LoVo (cell line): ENCODE measurements around the gene CDH13.

Experiments used
- DNase-seq: peaks from one replicate; pipeline ENCODE4 v3.0.0-alpha.2; 2016; ENCODE audit warnings: low spot score

Gene CDH13

GRCh38 chr16:83356266-83356665 is 729.5 kb downstream of the CDH13 start:
- DNase-seq, result peak; percentile 61

- DNase-seq, result no peak
Measured at GRCh38 chr16:83356986-83357385, 730.2 kb downstream of the CDH13 start.

- no peak for DNase-seq
Measured at GRCh38 chr16:83363521-83363920, 736.8 kb downstream of the CDH13 start.

- DNase-seq, result no peak
Measured at GRCh38 chr16:83365166-83365565, 738.4 kb downstream of the CDH13 start.

- DNase-seq, result no peak
Measured at GRCh38 chr16:83366228-83366627, 739.5 kb downstream of the CDH13 start.

DNA sequence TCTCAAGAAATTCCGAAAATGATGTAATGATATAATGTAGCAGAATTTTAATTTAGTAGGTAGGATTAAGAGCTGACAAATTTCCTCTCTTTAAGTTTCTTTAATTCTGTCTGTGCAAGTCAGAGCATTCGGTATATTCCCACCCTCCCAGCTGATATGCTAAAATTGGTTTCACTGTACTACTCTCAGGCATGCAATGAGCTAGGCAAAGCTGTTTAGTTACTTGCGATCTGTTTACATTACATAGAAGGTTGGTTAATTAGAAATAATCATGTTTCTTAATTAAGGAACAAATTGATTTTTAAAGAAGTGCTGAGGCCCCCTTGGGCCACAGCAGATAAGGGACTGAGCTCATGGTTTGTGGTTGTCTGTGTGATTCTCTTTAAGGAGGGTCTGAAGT is 748.2 kb downstream of the CDH13 start:
- DNase-seq, result no peak

- DNase-seq, result no peak
Measured at GRCh38 chr16:83389751-83390150, 763.0 kb downstream of the CDH13 start.

GRCh38 chr16:83390759-83391158 is 764.0 kb downstream of the CDH13 start:
- no peak for DNase-seq

GRCh38 chr16:83392743-83393142 is 766.0 kb downstream of the CDH13 start:
- no peak for DNase-seq

DNA sequence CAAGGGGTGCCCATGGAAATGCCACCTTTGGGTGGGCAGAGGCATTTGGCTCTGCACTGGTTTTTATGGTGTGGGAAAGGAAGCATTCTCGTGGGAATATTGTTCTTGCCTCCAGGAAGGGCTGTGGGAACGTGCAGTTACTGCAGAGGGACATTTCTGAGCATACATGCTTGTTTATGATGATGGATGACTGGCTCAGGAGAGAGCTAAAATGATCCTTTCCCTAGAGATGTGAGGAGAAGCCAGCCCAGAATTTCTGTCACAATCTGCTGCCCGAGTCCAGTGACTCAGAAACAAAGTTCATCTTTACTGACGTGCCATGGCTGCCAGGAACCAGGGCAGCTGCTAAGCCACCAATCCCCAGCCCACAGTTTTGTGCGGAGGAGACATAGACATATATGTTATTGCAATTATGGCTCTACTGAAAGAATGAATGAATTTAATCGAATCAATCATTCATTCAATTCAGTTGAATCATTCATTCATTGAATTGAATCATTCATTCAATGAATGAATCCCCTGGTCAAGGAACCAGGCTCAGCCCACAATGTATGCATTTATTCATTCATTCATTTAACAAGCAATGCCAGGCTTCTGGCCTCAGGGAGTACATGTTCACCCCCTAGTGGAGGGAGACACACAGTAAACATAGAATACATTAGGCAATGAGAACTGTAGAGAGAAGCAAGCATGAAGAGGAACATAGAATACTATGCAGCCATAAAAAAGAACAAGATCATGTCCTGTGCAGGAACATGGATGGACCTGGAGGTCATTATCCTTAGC is 766.6 kb downstream of the CDH13 start:
- no peak for DNase-seq

- no peak for DNase-seq
Measured at GRCh38 chr16:83397601-83398291, 771.0 kb downstream of the CDH13 start.

- no peak for DNase-seq
Measured at GRCh38 chr16:83400234-83400633, 773.5 kb downstream of the CDH13 start.

- DNase-seq, result no peak
Measured at GRCh38 chr16:83402160-83402814, 775.5 kb downstream of the CDH13 start.

- no peak for DNase-seq
Measured at GRCh38 chr16:83402967-83403366, 776.2 kb downstream of the CDH13 start.

- no peak for DNase-seq
Measured at GRCh38 chr16:83403761-83404160, 777.0 kb downstream of the CDH13 start.

- DNase-seq, result no peak
Measured at GRCh38 chr16:83404261-83404660, 777.5 kb downstream of the CDH13 start.

DNA sequence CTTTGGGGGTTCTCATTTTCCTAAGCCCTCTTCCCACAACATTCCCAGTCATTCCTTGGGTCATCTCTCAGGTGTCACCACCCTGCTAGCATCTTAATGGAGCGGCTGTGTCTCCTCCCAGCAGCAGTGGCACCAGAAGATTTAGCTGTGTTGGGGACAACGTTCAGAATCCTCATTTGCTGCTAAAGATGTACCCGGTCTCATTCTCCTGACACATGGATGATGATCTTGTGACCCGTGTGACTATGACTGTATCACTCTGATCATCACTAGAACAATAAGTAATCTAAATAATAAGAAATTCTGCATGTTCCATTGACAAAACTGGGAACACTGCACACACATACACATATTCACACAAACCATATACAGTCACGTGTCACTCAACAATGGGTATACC is 781.2 kb downstream of the CDH13 start:
- DNase-seq, result no peak

DNA sequence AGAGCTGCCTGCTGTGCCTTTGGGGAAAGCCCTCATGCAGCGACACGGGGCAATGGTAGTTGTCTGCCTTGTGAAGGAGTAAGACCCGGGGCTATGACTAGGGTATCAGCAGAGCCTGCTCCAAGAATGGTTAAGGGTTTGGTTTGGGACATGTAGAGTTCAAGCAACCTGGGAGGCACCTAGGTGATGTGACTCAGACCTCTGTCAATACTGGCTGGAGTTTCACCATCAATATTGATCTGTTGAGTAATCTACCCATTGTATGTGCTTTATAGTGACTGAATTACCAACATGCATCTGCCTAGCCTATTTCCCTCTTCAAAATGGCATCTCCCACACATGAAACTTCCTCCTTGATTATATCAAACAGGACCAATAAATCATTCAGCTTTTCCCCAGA is 782.6 kb downstream of the CDH13 start:
- no peak for DNase-seq

DNA sequence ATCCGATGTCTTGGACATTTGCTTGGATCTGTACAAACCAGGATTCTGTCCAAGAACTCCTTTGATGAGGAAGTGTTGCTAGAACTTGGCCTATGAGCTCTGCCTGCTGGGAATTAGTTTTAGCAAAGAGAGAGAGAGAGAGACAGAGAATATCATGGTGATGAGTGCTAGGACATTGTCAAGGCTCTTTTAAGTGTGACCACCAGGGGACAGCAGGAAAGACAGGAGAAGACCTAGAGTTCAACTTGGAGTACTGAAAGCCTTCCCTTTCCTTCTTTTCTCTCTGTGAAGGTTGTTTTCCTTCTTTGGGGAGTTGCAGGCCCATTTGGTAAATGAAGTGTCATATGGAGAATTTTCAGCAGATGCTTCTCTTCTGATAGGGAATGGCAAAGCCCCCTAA is 791.8 kb downstream of the CDH13 start:
- DNase-seq, result no peak

- peak; percentile 18 for DNase-seq
Measured at GRCh38 chr16:83420206-83420760, 793.5 kb downstream of the CDH13 start.

GRCh38 chr16:83433201-83433600 is 806.4 kb downstream of the CDH13 start:
- no peak for DNase-seq

GRCh38 chr16:83437036-83437435 is 810.3 kb downstream of the CDH13 start:
- no peak for DNase-seq

DNA sequence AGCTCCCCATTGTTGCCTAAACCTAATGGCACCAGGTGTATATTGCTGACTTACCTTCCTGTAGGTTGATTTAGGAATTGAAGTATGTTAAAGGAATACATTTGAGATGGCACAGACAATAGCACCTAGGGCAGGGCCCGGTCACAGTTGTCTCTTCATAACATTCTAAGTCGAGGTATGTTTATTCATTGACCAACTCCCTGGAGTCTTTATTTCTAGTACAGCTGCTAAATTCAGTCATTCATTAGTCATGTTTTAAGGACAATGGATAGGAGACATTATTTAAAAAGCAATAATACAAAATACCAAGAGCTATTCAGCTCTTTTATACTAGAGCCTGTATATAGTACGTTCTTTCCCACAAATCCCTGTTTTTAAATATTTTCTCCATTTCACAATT is 811.6 kb downstream of the CDH13 start:
- no peak for DNase-seq
